GM23248 (cell line): ENCODE data around the gene ATRX. TPM values are rescaled to one million over a fixed set of nuclear protein-coding genes. Genes with fewer than 3 reads are reported as not detected.

Source experiments
- DNase-seq: peaks from one replicate; pipeline ENCODE4 v3.0.0-alpha.2; 2015
- H2AFZ ChIP-seq: fragments of 200-600 bp; sonication (generic); 2 replicates; pipeline ENCODE4 v1.6.1; 2016; ENCODE audit warnings: antibody characterized with exemption
- H3F3A ChIP-seq: fragments of 200-600 bp; sonication (generic); 2 replicates; pipeline ENCODE4 v1.6.1; 2016; ENCODE audit warnings: mild to moderate bottlenecking, antibody characterized with exemption, mixed run types; ENCODE audit not compliant: insufficient read depth
- H3K27ac ChIP-seq: fragments of 200-600 bp; sonication (generic); 2 replicates; pipeline ENCODE4 v1.5.1; 2016; ENCODE audit warnings: mild to moderate bottlenecking
- H3K27me3 ChIP-seq: fragments of 200-600 bp; sonication (generic); replicated peaks from 2 replicates; pipeline ENCODE4 v1.6.1; 2016; ENCODE audit warnings: mild to moderate bottlenecking; ENCODE audit not compliant: insufficient read depth
- H3K36me3 ChIP-seq: fragments of 200-600 bp; sonication (generic); 2 replicates; pipeline ENCODE4 v1.6.1; 2016; ENCODE audit warnings: low read depth, mild to moderate bottlenecking
- H3K4me1 ChIP-seq: fragments of 200-600 bp; sonication (generic); 2 replicates; pipeline ENCODE4 v1.6.1; 2016; ENCODE audit warnings: mild to moderate bottlenecking; ENCODE audit not compliant: insufficient read depth
- H3K4me2 ChIP-seq: fragments of 200-600 bp; sonication (generic); one replicate; pipeline ENCODE4 v1.6.1; 2016; ENCODE audit warnings: mild to moderate bottlenecking; ENCODE audit not compliant: unreplicated experiment
- H3K4me3 ChIP-seq: fragments of 200-600 bp; sonication (generic); 2 replicates; pipeline ENCODE4 v1.5.1; 2016; ENCODE audit warnings: mild to moderate bottlenecking
- H3K79me2 ChIP-seq: fragments of 200-600 bp; sonication (generic); 2 replicates; pipeline ENCODE4 v1.6.1; 2016; ENCODE audit warnings: mild to moderate bottlenecking; ENCODE audit not compliant: insufficient read depth
- H3K9ac ChIP-seq: fragments of 200-600 bp; sonication (generic); 2 replicates; pipeline ENCODE4 v1.6.1; 2016; ENCODE audit warnings: mild to moderate bottlenecking
- H3K9me2 ChIP-seq: fragments of 200-600 bp; sonication (generic); 2 replicates; pipeline ENCODE4 v1.6.1; 2016; ENCODE audit warnings: mixed run types, mild to moderate bottlenecking, moderate library complexity; ENCODE audit not compliant: insufficient read depth
- H3K9me3 ChIP-seq: fragments of 200-600 bp; sonication (generic); one replicate; pipeline ENCODE4 v1.6.1; 2017; ENCODE audit warnings: low read depth
- H4K20me1 ChIP-seq: fragments of 200-600 bp; sonication (generic); 2 replicates; pipeline ENCODE4 v1.6.0; 2016; ENCODE audit not compliant: insufficient read depth
- EZH2 ChIP-seq: fragments of 200-600 bp; sonication (generic); IDR thresholded peaks from 2 replicates; pipeline ENCODE4 v1.6.1; 2018; ENCODE audit warnings: antibody characterized with exemption, mild to moderate bottlenecking; ENCODE audit not compliant: insufficient read depth, poor library complexity, severe bottlenecking
- EZH2phosphoT487 ChIP-seq: fragments of 200-600 bp; sonication (generic); IDR thresholded peaks from 2 replicates; pipeline ENCODE4 v1.6.1; 2018; ENCODE audit warnings: antibody characterized with exemption, moderate library complexity, mild to moderate bottlenecking, low read depth; ENCODE audit not compliant: insufficient read depth
- WGBS, 2 experiments: methylation state at CpG; one replicate each; pipeline ENCODE4 v1.1.6; 2015 to 2017; ENCODE audit warnings: low lambda C conversion rate in 2 of 2, low coverage in 1 of 2; ENCODE audit errors: missing lambda C conversion rate in 2 of 2; 5-methylcytosine and 5-hydroxymethylcytosine counted together
- in situ Hi-C: fragments of 300-500 bp; cut with MboI; formaldehyde crosslinking; loops from 2 replicates; pipeline ENCODE4 v1.15.0; 2020
- polyA plus RNA-seq: library from polyadenylated mRNA; unstranded; fragments of >200 nt; fragmentation: Nextera tagmentation; extraction: Ambion mirVana; gene quantifications from 2 replicates; pipeline ENCODE4 v1.2.1, GENCODE V29; 2016
- total RNA-seq: library from RNA; depleted of rRNA; stranded (reverse); fragments of >200 nt; shearing (Covaris generic); gene quantifications from 2 replicates; pipeline ENCODE4 v1.2.3, GENCODE V29; 2014

ATRX gene
- total and polyA plus RNA-seq, 2 experiments from 2014 or later, result 52.7 to 74.6 TPM

DNA sequence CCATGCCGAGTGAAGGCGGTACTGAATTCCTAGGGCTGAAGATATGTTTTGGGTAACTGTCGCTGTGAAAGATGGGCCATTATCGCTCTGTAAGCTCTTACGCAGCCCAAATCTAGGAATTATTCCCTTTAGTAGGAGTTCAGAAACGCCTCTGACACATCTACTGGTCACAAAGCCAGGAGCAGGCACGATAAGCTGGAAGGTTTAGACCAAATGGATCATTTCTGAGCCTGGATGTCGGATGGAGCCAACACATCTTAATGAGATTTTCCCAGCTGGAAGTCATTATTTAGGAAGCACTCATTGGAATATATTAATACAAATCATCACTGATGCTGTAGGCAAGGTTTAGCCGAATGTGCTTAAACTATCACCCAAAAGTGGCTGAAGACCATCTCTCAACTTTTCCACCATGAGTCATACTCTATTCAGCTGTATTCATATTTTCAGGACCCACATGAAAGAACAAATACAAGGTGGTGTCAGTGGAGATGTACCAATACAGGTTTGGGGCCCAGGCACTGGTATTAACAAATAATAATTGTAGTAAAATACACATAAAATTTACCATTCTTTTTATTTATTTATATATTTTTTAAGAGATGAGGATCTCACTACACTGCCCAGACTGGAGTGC is 34.2 kb upstream of the ATRX start:
- Histone ChIP-seq H3F3A (no peaks in the 10 kb centered on the region), H3K27me3 (no peaks in the 10 kb centered on the region), H3K79me2 (no peaks in the 10 kb centered on the region), H3K36me3 (no peaks in the 10 kb centered on the region), H3K4me1 (no peaks in the 10 kb centered on the region), H3K9ac (no peak overlapping the region), H3K9me2 (no peaks in the 10 kb centered on the region), H2AFZ (no peak overlapping the region), H3K27ac (no peak overlapping the region), H4K20me1 (no peaks in the 10 kb centered on the region), H3K9me3 (no peaks in the 10 kb centered on the region), H3K4me2 (no peak overlapping the region), H3K4me3 (no peak overlapping the region)
- TF ChIP-seq EZH2 (no peak), EZH2phosphoT487 (no peak)
- 56 to 76% methylated on average over 6 to 9 of the region's 9 CpGs for WGBS, 2 experiments
- in situ Hi-C loops, result no loop called here
- no peak for DNase-seq

DNA sequence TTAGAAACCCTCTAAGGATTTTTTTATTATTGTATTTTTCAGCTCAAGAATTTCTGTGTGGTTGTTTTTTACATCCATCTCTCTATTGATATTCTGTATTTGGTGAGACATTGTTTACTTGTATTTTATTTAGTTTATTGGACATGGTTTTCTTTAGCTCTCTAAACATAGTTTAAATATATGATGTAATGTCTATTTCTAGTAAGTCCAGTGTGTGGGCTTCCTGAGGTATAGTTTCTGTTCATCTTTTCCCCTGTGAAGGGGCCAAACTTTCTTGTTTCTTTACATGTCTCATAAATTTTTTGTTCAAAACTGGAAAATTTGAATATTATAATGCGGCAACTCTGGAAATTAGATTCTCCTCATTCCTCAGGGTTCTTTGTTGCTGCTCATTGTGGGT is 28.2 kb upstream of the ATRX start:
- H4K20me1 ChIP-seq, result no peaks in the 10 kb centered on the region
- WGBS, 2 experiments, result 100% methylated on average over 1 of the region's 1 CpG
- no peak overlapping the region for H3K27ac ChIP-seq
- no peak for TF ChIP-seq EZH2
- no peak for TF ChIP-seq EZH2phosphoT487
- H3K79me2 ChIP-seq, result no peaks in the 10 kb centered on the region
- DNase-seq, result no peak
- H3K4me3 ChIP-seq, result no peak overlapping the region
- no peaks in the 10 kb centered on the region for H3K27me3 ChIP-seq
- no peaks in the 10 kb centered on the region for H3K9me3 ChIP-seq
- no peaks in the 10 kb centered on the region for H3F3A ChIP-seq
- H3K36me3 ChIP-seq, result no peaks in the 10 kb centered on the region
- no peak overlapping the region for H3K4me2 ChIP-seq
- no peaks in the 10 kb centered on the region for H3K4me1 ChIP-seq
- H3K9ac ChIP-seq, result no peak overlapping the region
- no peak overlapping the region for H2AFZ ChIP-seq
- no peaks in the 10 kb centered on the region for H3K9me2 ChIP-seq
- in situ Hi-C loops, result no loop called here

DNA sequence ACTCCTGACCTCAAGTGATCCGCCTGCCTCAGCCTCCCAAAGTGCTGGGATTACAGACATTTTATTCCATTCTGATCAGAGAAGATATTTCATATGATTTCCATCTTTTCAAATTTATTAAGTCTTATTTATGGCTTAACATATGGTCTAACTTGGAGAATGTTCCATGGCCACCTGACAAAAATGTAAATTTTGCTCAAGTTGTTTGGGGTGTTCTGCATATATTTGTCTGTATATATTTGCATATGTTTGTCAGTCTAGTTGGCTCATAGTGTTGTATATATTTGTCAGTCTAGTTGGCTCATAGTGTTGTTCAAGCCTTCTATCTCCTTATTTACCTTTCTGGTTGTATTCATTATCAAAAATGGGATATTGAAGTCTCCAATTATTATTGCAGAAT is 16.2 kb upstream of the ATRX start:
- Histone ChIP-seq H3K27ac (no peak overlapping the region), H3K9ac (no peak overlapping the region), H3K4me1 (no peaks in the 10 kb centered on the region), H3K4me3 (no peak overlapping the region), H2AFZ (no peak overlapping the region), H3K9me2 (no peaks in the 10 kb centered on the region), H3F3A (no peaks in the 10 kb centered on the region), H3K27me3 (no peaks in the 10 kb centered on the region), H3K79me2 (no peaks in the 10 kb centered on the region), H3K36me3 (no peaks in the 10 kb centered on the region), H4K20me1 (no peaks in the 10 kb centered on the region), H3K9me3 (no peaks in the 10 kb centered on the region), H3K4me2 (no peak overlapping the region)
- TF ChIP-seq EZH2phosphoT487, result no peak
- no peak for TF ChIP-seq EZH2
- in situ Hi-C loops, result no loop called here
- 0% methylated on average over 1 of the region's 1 CpG for WGBS, 2 experiments
- DNase-seq, result no peak

DNA sequence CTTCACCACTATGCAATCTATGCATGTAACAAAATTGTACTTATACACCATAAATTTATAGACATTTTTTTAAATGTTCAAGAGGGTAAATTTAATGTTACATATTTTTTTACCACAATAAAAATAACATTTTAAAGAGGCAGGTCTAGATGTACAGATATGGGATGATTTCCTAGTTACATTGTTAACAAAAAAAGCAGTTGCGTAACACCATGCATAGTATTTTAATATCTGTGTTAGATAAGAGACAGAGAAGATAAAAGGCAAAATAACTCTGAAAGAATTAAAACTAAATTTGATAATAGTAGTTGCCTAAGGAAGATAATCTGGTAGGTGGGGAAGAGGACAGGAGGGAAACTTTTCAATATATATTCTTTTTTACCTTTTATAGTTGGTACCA is 9.1 kb upstream of the ATRX start:
- TF ChIP-seq EZH2 (no peak), EZH2phosphoT487 (no peak)
- no peaks in the 10 kb centered on the region for H3K36me3 ChIP-seq
- H3K27me3 ChIP-seq, result no peaks in the 10 kb centered on the region
- H4K20me1 ChIP-seq, result no peaks in the 10 kb centered on the region
- in situ Hi-C loops, result no loop called here
- H3K4me1 ChIP-seq, result no peaks in the 10 kb centered on the region
- no peaks in the 10 kb centered on the region for H3K9me3 ChIP-seq
- 92 to 100% methylated on average over 1 of the region's 1 CpG for WGBS, 2 experiments
- H3K79me2 ChIP-seq, result no peaks in the 10 kb centered on the region
- H3K9me2 ChIP-seq, result no peaks in the 10 kb centered on the region
- DNase-seq, result no peak
- H3K4me2 ChIP-seq, result no peak overlapping the region
- no peak overlapping the region for H2AFZ ChIP-seq
- H3K27ac ChIP-seq, result no peak overlapping the region
- no peaks in the 10 kb centered on the region for H3F3A ChIP-seq
- H3K4me3 ChIP-seq, result no peak overlapping the region
- H3K9ac ChIP-seq, result no peak overlapping the region

DNA sequence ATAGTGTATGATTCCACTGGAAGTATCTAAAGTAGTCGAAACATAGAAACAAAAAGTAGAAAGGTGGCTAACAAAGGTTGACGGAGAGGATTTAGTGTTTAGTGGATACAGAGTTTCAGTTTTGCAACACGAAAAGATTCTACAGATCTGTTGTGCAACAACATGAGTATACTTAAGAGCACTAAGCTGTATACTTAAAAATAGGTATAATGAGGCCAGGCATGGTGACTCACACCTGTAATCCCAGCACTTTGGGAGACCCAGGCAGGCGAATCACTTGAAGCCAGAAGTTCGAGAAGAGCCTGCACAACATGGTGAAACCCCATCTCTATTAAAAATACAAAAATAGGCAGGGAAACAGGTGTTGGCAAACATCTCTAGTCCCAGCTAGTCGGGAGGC is 7.9 kb upstream of the ATRX start:
- no peaks in the 10 kb centered on the region for H4K20me1 ChIP-seq
- no peak for TF ChIP-seq EZH2
- no peak for TF ChIP-seq EZH2phosphoT487
- no peak overlapping the region for H2AFZ ChIP-seq
- no peak overlapping the region for H3K27ac ChIP-seq
- WGBS, 2 experiments, result 83 to 94% methylated on average over 6 of the region's 6 CpGs
- H3K27me3 ChIP-seq, result no peaks in the 10 kb centered on the region
- no peaks in the 10 kb centered on the region for H3K79me2 ChIP-seq
- in situ Hi-C loops, result no loop called here
- no peak for DNase-seq
- no peak overlapping the region for H3K9ac ChIP-seq
- H3K36me3 ChIP-seq, result no peaks in the 10 kb centered on the region
- H3K4me2 ChIP-seq, result no peak overlapping the region
- no peaks in the 10 kb centered on the region for H3K9me2 ChIP-seq
- no peak overlapping the region for H3K4me3 ChIP-seq
- H3K4me1 ChIP-seq, result no peaks in the 10 kb centered on the region
- H3K9me3 ChIP-seq, result no peaks in the 10 kb centered on the region
- H3F3A ChIP-seq, result no peaks in the 10 kb centered on the region
